ENCODE results near the gene MAPKBP1.

- no peak for TF ChIP-seq GATA3 (IDR thresholded peaks at IDR 0.05; ENCODE audit: low read depth, low read length)
- no peak for TF ChIP-seq GATA2 (IDR thresholded peaks at IDR 0.05; ENCODE audit: low read depth, low read length)
Measured at GRCh38 chr15:41775651-41776050, 1.4 kb downstream of the MAPKBP1 start.

All from SH-SY5Y (cell line).